Measurements from ENCODE around the gene PSAP. TPM values are rescaled to one million over a fixed set of nuclear protein-coding genes. Genes with fewer than 3 reads are reported as not detected.
A peak's percentile ranks its signal among the peaks of the same experiment; 100 is the strongest.

PSAP gene
- total and polyA plus RNA-seq, 8 donors, result 225 to 781 (median 358) TPM

- DNase-seq (no peak), ATAC-seq (no peak), FAIRE-seq (no peak)
- Histone ChIP-seq H3K9me3 (no peaks in the 10 kb centered on the region), H3K36me3 (no peaks in the 10 kb centered on the region), H3K27ac (peak overlapping the region in 2 of 4 donors; percentile 48 to 98), H3K27me3 (no peaks in the 10 kb centered on the region), H3K4me1 (peaks cover 17 to 47% (median 36%) of the 10 kb centered on the region in 3 donors), H3K4me3 (peak overlapping the region in 2 of 4 donors; percentile 94 to 100)
- TF ChIP-seq CTCF (IDR thresholded peaks at IDR 0.05), result no peak
- 61 to 67% methylated on average over 11 of the region's 11 CpGs for WGBS, 2 donors
- intact Hi-C loops (cut with DNase I), result no loop called here
Observed at GRCh38 chr10:71848325-71849275, 2.5 kb downstream of the PSAP start.

- H3K9me3 ChIP-seq, result no peaks in the 10 kb centered on the region
- H3K4me3 ChIP-seq, result no peak overlapping the region
- ATAC-seq (no peak), FAIRE-seq (no peak), DNase-seq (no peak)
- intact Hi-C loops (cut with DNase I), result no loop called here
- TF ChIP-seq CTCF (IDR thresholded peaks at IDR 0.05), result no peak
- H3K36me3 ChIP-seq, result no peaks in the 10 kb centered on the region
- peak overlapping the region in 2 of 4 donors; percentile 48 to 98 for H3K27ac ChIP-seq
- no peaks in the 10 kb centered on the region for H3K27me3 ChIP-seq
- peaks cover 17 to 55% (median 44%) of the 10 kb centered on the region in 3 donors for H3K4me1 ChIP-seq
- 89 to 92% methylated on average over 8 of the region's 8 CpGs for WGBS, 2 donors
Observed at GRCh38 chr10:71847418-71847817, 3.6 kb downstream of the PSAP start.

GRCh38 chr10:71846816-71847215 lies 4.2 kb downstream of the PSAP start:
- FAIRE-seq (no peak), ATAC-seq (peak in 2 of 4 donors; percentile 31 to 38), DNase-seq (peak in 3 of 6 donors; percentile 64 to 68 (median 67))
- no peak overlapping the region for H3K4me3 ChIP-seq
- 53 to 55% methylated on average over 3 of the region's 3 CpGs for WGBS, 2 donors
- peaks cover 17 to 55% (median 44%) of the 10 kb centered on the region in 3 donors for H3K4me1 ChIP-seq
- intact Hi-C loops (cut with DNase I), result no loop called here
- H3K27ac ChIP-seq, result peak overlapping the region in 3 of 4 donors; percentile 5 to 98 (median 48)
- no peaks in the 10 kb centered on the region for H3K9me3 ChIP-seq
- no peaks in the 10 kb centered on the region for H3K27me3 ChIP-seq
- no peaks in the 10 kb centered on the region for H3K36me3 ChIP-seq
- no peak for TF ChIP-seq CTCF (IDR thresholded peaks at IDR 0.05)

- Histone ChIP-seq H3K27me3 (no peaks in the 10 kb centered on the region), H3K4me3 (no peak overlapping the region), H3K27ac (peak overlapping the region in 2 of 4 donors; percentile 30 to 98), H3K36me3 (no peaks in the 10 kb centered on the region), H3K9me3 (no peaks in the 10 kb centered on the region), H3K4me1 (peaks cover 17 to 58% (median 44%) of the 10 kb centered on the region in 3 donors)
- TF ChIP-seq CTCF (IDR thresholded peaks at IDR 0.05), result no peak
- 41 to 42% methylated on average over 11 of the region's 11 CpGs for WGBS, 2 donors
- intact Hi-C loops (cut with DNase I), result no loop called here
- peak; percentile 27 to 41 (median 30) for ATAC-seq
- no peak for FAIRE-seq
- no peak for DNase-seq
Observed at GRCh38 chr10:71845410-71846405, 5.3 kb downstream of the PSAP start.

All from pancreas (tissue), 10 donors.